ENCODE data around the gene IMPA2.

The IMPA2 gene

DNA sequence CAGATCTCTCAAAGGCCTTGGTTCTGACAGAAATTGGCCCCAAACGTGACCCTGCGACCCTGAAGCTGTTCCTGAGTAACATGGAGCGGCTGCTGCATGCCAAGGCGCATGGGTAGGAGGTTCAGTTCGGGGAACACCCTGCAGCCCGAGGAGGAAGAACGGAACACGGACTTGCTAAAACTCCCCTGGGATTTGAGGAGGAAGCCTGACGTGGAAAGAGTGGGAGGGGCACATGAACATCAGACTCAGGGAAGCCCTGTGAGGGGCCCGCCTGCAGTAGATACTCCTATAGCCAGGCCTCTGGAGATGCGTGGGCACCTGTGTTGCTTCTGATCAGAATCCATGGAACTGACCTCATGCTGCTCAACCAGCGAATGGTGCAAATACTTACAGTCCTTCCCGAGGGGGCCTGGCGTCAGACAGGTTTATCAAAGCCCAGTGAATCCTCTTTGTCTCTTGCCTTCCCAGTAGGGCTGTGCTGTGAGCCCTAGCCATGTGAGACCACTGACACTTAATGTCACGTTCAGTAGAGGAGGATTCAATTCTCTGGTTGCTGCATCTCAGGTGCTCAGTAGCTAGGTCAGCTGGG lies 46.8 kb downstream of the IMPA2 start:
- Mint-ChIP-seq H3K4me1 (peaks cover 23% of the 10 kb centered on the region), H3K27me3 (ENCODE audit: low read depth) (no peaks in the 10 kb centered on the region), H3K27ac (no peak overlapping the region), H3K36me3 (ENCODE audit: low read depth) (peaks cover 30% of the 10 kb centered on the region), H3K4me3 (no peak overlapping the region), H3K9me3 (no peaks in the 10 kb centered on the region)
- TF ChIP-seq, protein P1, sequence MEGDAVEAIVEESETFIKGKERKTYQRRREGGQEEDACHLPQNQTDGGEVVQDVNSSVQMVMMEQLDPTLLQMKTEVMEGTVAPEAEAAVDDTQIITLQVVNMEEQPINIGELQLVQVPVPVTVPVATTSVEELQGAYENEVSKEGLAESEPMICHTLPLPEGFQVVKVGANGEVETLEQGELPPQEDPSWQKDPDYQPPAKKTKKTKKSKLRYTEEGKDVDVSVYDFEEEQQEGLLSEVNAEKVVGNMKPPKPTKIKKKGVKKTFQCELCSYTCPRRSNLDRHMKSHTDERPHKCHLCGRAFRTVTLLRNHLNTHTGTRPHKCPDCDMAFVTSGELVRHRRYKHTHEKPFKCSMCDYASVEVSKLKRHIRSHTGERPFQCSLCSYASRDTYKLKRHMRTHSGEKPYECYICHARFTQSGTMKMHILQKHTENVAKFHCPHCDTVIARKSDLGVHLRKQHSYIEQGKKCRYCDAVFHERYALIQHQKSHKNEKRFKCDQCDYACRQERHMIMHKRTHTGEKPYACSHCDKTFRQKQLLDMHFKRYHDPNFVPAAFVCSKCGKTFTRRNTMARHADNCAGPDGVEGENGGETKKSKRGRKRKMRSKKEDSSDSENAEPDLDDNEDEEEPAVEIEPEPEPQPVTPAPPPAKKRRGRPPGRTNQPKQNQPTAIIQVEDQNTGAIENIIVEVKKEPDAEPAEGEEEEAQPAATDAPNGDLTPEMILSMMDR (IDR thresholded peaks at IDR 0.05; ENCODE audit: unreplicated experiment in 3 of 3) = no peak

DNA sequence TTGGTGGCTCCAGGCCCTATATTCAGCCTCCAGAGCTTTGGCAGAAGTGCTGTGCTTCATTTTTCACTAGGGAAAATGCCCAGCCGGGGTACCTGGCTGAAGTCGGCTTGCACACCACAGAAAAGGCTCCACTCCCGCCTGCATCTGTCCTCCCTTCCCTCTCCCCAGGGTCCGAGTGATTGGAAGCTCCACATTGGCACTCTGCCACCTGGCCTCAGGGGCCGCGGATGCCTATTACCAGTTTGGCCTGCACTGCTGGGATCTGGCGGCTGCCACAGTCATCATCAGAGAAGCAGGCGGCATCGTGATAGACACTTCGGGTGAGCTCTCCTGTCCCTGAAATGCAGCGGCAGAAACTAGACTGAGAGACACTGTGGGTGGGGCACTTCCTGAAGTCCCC lies 47.4 kb downstream of the IMPA2 start:
- no peaks in the 10 kb centered on the region for H3K9me3 Mint-ChIP-seq
- H3K27ac Mint-ChIP-seq = no peak overlapping the region
- peaks cover 28% of the 10 kb centered on the region for H3K4me1 Mint-ChIP-seq
- H3K4me3 Mint-ChIP-seq = no peak overlapping the region
- no peaks in the 10 kb centered on the region for H3K27me3 Mint-ChIP-seq (ENCODE audit: low read depth)
- peaks cover 28% of the 10 kb centered on the region for H3K36me3 Mint-ChIP-seq (ENCODE audit: low read depth)
- TF ChIP-seq, protein P1 (IDR thresholded peaks at IDR 0.05; ENCODE audit: unreplicated experiment in 3 of 3) = no peak

DNA sequence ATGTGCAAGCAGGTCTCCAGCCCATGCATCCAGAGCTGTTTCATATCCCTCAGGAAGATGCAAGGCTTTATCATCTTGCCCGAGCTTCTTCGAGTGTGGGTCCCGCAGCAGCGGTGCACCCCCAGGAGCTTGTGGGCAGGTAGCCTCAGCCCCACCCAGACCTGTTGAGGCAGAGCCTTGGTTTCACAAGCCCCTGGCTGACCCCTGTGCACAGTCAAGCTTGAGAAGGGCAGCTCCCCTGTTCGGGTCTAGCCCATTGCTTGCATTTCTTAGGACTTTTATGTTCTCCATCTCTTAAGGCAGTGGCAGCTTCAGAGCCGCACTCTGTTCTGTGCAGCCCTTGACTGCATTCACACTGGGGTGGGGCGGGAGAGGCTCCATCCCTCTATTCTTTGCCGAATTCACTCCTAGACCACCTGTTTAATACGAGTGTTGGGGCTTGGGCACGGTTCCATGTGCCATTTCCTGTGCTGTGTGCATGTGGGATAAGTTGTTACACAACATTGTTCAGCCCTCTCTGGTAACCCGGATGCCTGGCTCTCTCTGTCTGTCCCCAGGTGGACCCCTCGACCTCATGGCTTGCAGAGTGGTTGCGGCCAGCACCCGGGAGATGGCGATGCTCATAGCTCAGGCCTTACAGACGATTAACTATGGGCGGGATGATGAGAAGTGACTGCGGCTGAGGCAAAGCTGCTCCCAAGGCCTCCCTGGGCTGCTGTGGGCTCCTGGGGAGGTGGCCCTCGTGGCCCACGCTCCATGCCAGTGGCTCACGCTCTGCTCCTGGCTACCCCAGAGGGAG lies 48.7 kb downstream of the IMPA2 start:
- no peak overlapping the region for H3K4me3 Mint-ChIP-seq
- no peaks in the 10 kb centered on the region for H3K27me3 Mint-ChIP-seq (ENCODE audit: low read depth)
- peaks cover 29% of the 10 kb centered on the region for H3K4me1 Mint-ChIP-seq
- H3K36me3 Mint-ChIP-seq (ENCODE audit: low read depth) = peaks cover 18% of the 10 kb centered on the region
- H3K27ac Mint-ChIP-seq = peak overlapping the region; percentile 56 to 65 (median 64)
- H3K9me3 Mint-ChIP-seq = no peaks in the 10 kb centered on the region
- TF ChIP-seq, protein P1 (IDR thresholded peaks at IDR 0.05; ENCODE audit: unreplicated experiment in 3 of 3) = no peak

DNA sequence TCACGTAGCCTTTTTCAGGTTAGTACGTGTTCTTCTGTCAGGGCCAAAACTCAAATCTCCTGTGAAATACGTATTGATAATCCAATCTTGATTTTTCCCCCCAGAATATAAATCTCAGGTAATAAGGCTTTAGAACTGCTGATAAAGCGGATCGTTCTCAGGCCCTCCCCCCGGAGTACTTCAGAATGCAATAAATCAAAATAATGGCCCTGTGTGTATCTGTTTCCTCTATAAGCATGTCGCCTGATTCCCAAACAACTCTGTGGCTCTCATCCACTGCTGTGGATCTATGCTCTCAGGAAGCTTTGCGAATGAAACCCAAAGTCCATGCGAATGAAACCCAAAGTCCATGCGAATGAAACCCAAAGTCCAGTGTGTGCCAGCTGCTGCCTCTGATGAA lies 49.4 kb downstream of the IMPA2 start:
- H3K4me3 Mint-ChIP-seq = no peak overlapping the region
- no peaks in the 10 kb centered on the region for H3K9me3 Mint-ChIP-seq
- peaks cover 29% of the 10 kb centered on the region for H3K4me1 Mint-ChIP-seq
- H3K36me3 Mint-ChIP-seq (ENCODE audit: low read depth) = peaks cover 14% of the 10 kb centered on the region
- peak overlapping the region; percentile 56 to 65 (median 64) for H3K27ac Mint-ChIP-seq
- no peaks in the 10 kb centered on the region for H3K27me3 Mint-ChIP-seq (ENCODE audit: low read depth)
- TF ChIP-seq, protein P1 (IDR thresholded peaks at IDR 0.05; ENCODE audit: unreplicated experiment in 3 of 3) = no peak

DNA sequence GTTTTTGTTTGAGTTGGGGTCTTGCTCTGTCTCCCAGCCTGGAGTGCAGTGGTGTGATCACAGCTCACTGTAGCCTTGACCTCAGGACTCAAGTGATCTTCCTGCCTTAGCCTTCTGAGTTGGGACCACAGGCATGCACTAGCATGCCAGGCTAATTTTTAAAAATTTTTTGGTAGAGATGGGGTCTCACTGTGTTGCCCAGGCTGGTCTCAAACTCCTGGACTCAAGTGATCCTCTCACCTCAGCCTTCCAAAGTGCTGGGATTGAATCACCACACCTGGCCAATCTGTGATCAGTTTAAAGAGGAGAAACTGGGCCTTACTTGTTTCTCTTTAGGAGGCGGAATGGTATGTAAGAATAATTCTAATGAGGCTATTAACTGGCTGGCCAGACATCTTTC lies 49.9 kb downstream of the IMPA2 start:
- Mint-ChIP-seq H3K4me3 (no peak overlapping the region), H3K4me1 (peaks cover 29% of the 10 kb centered on the region), H3K36me3 (ENCODE audit: low read depth) (peaks cover 14% of the 10 kb centered on the region), H3K27me3 (ENCODE audit: low read depth) (no peaks in the 10 kb centered on the region), H3K9me3 (no peaks in the 10 kb centered on the region), H3K27ac (peak overlapping the region in 2 of 3 experiments; percentile 62 to 65)
- TF ChIP-seq, protein P1 (IDR thresholded peaks at IDR 0.05; ENCODE audit: unreplicated experiment in 3 of 3) = no peak
